DOHH2 (cell line): Measurements from ENCODE around the gene DSCAM.

Experiments used
- H3F3A ChIP-seq: fragments of 200-600 bp; sonication (generic), shearing (Covaris generic); 2 replicates; pipeline ENCODE4 v1.6.0; 2016; ENCODE audit warnings: antibody characterized with exemption, mild to moderate bottlenecking; ENCODE audit not compliant: control insufficient read depth, insufficient read depth
- H3K27ac ChIP-seq: fragments of 200-600 bp; sonication (generic); 2 replicates; pipeline ENCODE4 v1.5.1; 2014; ENCODE audit warnings: low read depth, mild to moderate bottlenecking, low read length, moderate library complexity
- H3K27me3 ChIP-seq: fragments of 200-600 bp; sonication (generic); 2 replicates; pipeline ENCODE4 v1.6.1; 2014; ENCODE audit warnings: mild to moderate bottlenecking, low read length, mixed read lengths; ENCODE audit not compliant: control insufficient read depth
- H3K36me3 ChIP-seq: fragments of 200-600 bp; sonication (generic); 2 replicates; pipeline ENCODE4 v1.6.1; 2014; ENCODE audit warnings: mild to moderate bottlenecking, low read length, moderate library complexity, mixed read lengths; ENCODE audit not compliant: control insufficient read depth
- H3K4me1 ChIP-seq: fragments of 200-600 bp; sonication (generic); 2 replicates; pipeline ENCODE4 v1.6.1; 2014; ENCODE audit warnings: mild to moderate bottlenecking, low read length, mixed read lengths; ENCODE audit not compliant: control insufficient read depth
- H3K4me2 ChIP-seq: fragments of 200-600 bp; sonication (generic); 2 replicates; pipeline ENCODE4 v1.6.0; 2014; ENCODE audit warnings: mild to moderate bottlenecking, low read length, moderate library complexity
- H3K4me3 ChIP-seq: fragments of 200-600 bp; sonication (generic); 2 replicates; pipeline ENCODE4 v1.5.1; 2014; ENCODE audit warnings: mild to moderate bottlenecking, low read length, mixed read lengths
- H3K79me2 ChIP-seq: fragments of 200-600 bp; sonication (generic); 2 replicates; pipeline ENCODE4 v1.6.1; 2014; ENCODE audit warnings: mild to moderate bottlenecking, low read length, mixed read lengths; ENCODE audit not compliant: control insufficient read depth
- H3K9me2 ChIP-seq: fragments of 200-600 bp; sonication (generic); replicated peaks from 2 replicates; pipeline ENCODE4 v1.6.1; 2014; ENCODE audit warnings: mild to moderate bottlenecking, low read length, mixed read lengths; ENCODE audit not compliant: control insufficient read depth
- H3K9me3 ChIP-seq: fragments of 200-600 bp; sonication (generic); 2 replicates; pipeline ENCODE4 v1.6.1; 2014; ENCODE audit warnings: antibody characterized with exemption, low read length, mixed read lengths; ENCODE audit not compliant: control insufficient read depth, insufficient read depth
- H4K20me1 ChIP-seq: fragments of 200-600 bp; sonication (generic); 2 replicates; pipeline ENCODE4 v1.6.0; 2014; ENCODE audit warnings: low read depth, mild to moderate bottlenecking, antibody characterized with exemption, low read length, moderate library complexity; ENCODE audit not compliant: control insufficient read depth, insufficient read depth
- EZH2phosphoT487 ChIP-seq: fragments of 200-600 bp; sonication (generic); IDR thresholded peaks from 2 replicates; pipeline ENCODE4 v1.6.1; 2017; ENCODE audit warnings: borderline replicate concordance, mild to moderate bottlenecking, antibody characterized with exemption, low read length, moderate library complexity, mixed read lengths
- TF ChIP-seq, protein P1 (sequence below): fragments of 200-600 bp; sonication (generic); IDR thresholded peaks from one replicate; pipeline ENCODE4 v1.5.1; 2014; ENCODE audit warnings: antibody characterized with exemption, mild to moderate bottlenecking, low read depth, low read length; ENCODE audit not compliant: poor library complexity, severe bottlenecking

The DSCAM gene

DNA sequence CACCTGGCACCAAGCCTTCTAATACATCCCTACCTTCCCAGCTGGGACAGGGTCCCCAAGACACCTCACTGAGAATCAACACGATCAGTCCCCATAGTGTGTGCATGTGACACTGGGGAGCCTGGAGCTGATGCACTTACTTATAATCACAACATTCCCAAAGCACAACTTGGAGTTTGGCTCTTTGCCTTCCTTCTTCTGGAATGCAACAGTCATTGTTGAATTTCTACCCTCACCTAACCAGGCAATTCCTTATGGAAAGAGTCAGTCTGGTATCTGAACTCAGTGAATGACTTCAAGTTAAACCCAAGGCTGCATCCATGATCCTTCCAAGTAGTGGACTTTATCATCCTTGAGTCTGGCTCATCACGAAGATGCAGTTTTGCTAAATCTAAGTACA, 86.1 kb downstream of the DSCAM start:
- no peaks in the 10 kb centered on the region for H3K36me3 ChIP-seq
- TF ChIP-seq, protein P1, sequence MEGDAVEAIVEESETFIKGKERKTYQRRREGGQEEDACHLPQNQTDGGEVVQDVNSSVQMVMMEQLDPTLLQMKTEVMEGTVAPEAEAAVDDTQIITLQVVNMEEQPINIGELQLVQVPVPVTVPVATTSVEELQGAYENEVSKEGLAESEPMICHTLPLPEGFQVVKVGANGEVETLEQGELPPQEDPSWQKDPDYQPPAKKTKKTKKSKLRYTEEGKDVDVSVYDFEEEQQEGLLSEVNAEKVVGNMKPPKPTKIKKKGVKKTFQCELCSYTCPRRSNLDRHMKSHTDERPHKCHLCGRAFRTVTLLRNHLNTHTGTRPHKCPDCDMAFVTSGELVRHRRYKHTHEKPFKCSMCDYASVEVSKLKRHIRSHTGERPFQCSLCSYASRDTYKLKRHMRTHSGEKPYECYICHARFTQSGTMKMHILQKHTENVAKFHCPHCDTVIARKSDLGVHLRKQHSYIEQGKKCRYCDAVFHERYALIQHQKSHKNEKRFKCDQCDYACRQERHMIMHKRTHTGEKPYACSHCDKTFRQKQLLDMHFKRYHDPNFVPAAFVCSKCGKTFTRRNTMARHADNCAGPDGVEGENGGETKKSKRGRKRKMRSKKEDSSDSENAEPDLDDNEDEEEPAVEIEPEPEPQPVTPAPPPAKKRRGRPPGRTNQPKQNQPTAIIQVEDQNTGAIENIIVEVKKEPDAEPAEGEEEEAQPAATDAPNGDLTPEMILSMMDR = no peak
- TF ChIP-seq EZH2phosphoT487 = no peak
- no peak overlapping the region for H3K4me3 ChIP-seq
- peaks cover 9% of the 10 kb centered on the region; the same call in 1 of the 2 replicates for H3K9me3 ChIP-seq
- H3F3A ChIP-seq = no peaks in the 10 kb centered on the region
- no peaks in the 10 kb centered on the region for H3K27me3 ChIP-seq
- H3K79me2 ChIP-seq = no peaks in the 10 kb centered on the region
- H4K20me1 ChIP-seq = no peaks in the 10 kb centered on the region
- no peak overlapping the region for H3K27ac ChIP-seq
- H3K9me2 ChIP-seq = no peaks in the 10 kb centered on the region
- H3K4me1 ChIP-seq = no peaks in the 10 kb centered on the region
- H3K4me2 ChIP-seq = no peak overlapping the region

DNA sequence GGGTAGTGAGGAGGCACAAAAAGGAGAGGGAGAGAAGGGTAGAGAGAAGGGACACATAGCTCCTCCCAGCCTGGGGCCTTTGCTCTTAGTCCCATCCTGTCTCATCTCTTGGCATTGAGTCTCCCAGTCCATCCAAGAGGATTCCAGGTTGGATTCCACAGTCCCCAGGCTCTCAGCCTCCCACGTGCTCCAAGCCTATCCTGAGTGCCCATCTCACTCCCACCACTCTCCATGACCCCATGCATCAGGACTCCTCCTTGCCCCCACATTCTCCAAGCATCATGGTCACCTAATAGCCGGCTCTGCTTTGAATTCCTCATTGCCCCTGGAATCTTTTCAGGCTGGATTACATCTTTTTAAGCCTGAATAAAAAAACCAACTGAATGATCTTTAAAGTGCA, 87.9 kb downstream of the DSCAM start:
- H3F3A ChIP-seq = no peaks in the 10 kb centered on the region
- TF ChIP-seq, protein P1 = no peak
- TF ChIP-seq EZH2phosphoT487 = no peak
- H3K9me2 ChIP-seq = no peaks in the 10 kb centered on the region
- no peak overlapping the region for H3K4me2 ChIP-seq
- H3K4me3 ChIP-seq = no peak overlapping the region
- H3K9me3 ChIP-seq = peaks cover 9% of the 10 kb centered on the region; the same call in 1 of the 2 replicates
- no peaks in the 10 kb centered on the region for H4K20me1 ChIP-seq
- no peaks in the 10 kb centered on the region for H3K27me3 ChIP-seq
- H3K79me2 ChIP-seq = no peaks in the 10 kb centered on the region
- H3K27ac ChIP-seq = no peak overlapping the region
- no peaks in the 10 kb centered on the region for H3K36me3 ChIP-seq
- no peaks in the 10 kb centered on the region for H3K4me1 ChIP-seq

DNA sequence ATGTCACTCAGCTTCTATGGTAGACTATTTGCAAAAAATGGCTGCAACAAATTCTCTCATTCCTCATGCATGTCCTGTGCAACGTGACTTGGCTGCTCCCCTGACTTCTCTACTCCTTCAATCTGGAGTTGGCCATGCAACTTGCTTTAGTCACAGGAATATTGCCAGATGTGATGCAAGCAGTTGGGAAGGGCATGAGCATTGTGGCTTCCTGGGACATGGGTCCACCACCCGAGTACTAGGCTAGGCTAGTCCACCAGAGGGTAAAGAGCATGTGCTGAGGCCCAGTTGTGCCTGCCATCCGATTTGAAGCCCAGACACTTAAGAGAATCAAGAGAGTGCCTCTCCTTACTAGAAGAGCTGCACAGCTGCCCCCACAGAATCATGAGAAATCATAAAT, 89.6 kb downstream of the DSCAM start:
- Histone ChIP-seq H3K9me2 (no peaks in the 10 kb centered on the region), H3K9me3 (peaks cover 9% of the 10 kb centered on the region; the same call in 1 of the 2 replicates), H4K20me1 (no peaks in the 10 kb centered on the region), H3K79me2 (no peaks in the 10 kb centered on the region), H3K4me1 (no peaks in the 10 kb centered on the region), H3K27ac (no peak overlapping the region), H3K27me3 (no peaks in the 10 kb centered on the region), H3K4me3 (no peak overlapping the region), H3F3A (no peaks in the 10 kb centered on the region), H3K36me3 (no peaks in the 10 kb centered on the region), H3K4me2 (no peak overlapping the region)
- TF ChIP-seq, protein P1 = no peak
- no peak for TF ChIP-seq EZH2phosphoT487

DNA sequence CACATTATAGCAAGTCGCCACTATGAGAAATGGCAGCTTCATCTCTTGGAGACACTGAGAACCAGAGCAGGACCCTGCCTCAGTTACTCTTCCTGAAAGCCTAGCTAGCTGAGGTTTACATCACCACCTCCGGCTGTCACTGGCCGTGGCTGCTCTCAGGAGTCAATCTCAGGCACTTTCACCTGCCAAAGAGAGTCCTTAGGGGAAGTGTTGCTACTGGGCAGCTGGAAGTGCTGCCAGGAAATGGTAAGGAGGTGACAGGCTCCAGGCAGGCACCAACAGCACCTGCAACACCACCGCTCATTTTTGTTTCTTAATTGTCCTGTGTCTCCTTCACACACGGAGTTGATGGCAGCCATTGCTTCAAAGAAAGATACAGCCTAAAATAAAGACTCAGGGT, 92.5 kb downstream of the DSCAM start:
- H3K4me2 ChIP-seq = no peak overlapping the region
- no peaks in the 10 kb centered on the region for H3K4me1 ChIP-seq
- no peak overlapping the region for H3K27ac ChIP-seq
- no peaks in the 10 kb centered on the region for H3K36me3 ChIP-seq
- no peaks in the 10 kb centered on the region for H3F3A ChIP-seq
- H3K4me3 ChIP-seq = no peak overlapping the region
- H4K20me1 ChIP-seq = no peaks in the 10 kb centered on the region
- no peaks in the 10 kb centered on the region for H3K27me3 ChIP-seq
- H3K9me2 ChIP-seq = no peaks in the 10 kb centered on the region
- H3K9me3 ChIP-seq = peaks cover 6% of the 10 kb centered on the region; the same call in 1 of the 2 replicates
- TF ChIP-seq, protein P1 = no peak
- TF ChIP-seq EZH2phosphoT487 = no peak
- H3K79me2 ChIP-seq = no peaks in the 10 kb centered on the region
